Measurements from ENCODE around the gene NKX2-4. TPM values are rescaled to one million over a fixed set of nuclear protein-coding genes. Genes with fewer than 3 reads are reported as not detected.
"Not testable (repeated sequence)": the region's sequence is repeated elsewhere in the genome, so short reads cannot be mapped to it uniquely, and the experiment has no call there.

NKX2-4 gene
- not detected for polyA plus RNA-seq
- long read RNA-seq, donor 1 = 0 reads
- long read RNA-seq, donor 2 = 0 reads
- long read RNA-seq, donor 3 = 0 reads
- long read RNA-seq, donor 4 = 0 reads
- long read RNA-seq, donor 5 = 0 reads
- long read RNA-seq, donor 6 = 0 reads
- long read RNA-seq, donor 7 = 0 reads
- long read RNA-seq, donor 8 = 0 reads
- long read RNA-seq, donor 9 = 0 reads
- long read RNA-seq, donor 10 = 0 reads
- long read RNA-seq, donor 11 = 0 reads

- Histone ChIP-seq H3K4me1 (ENCODE audit: control insufficient read depth, insufficient read depth, low read length) (no peaks in the 10 kb centered on the region), H3K27ac (ENCODE audit: low read length) (no peak within 1 kb of the TSS), H3K4me3 (ENCODE audit: low read length) (no peak within 1 kb of the TSS), H3K27me3 (ENCODE audit: control insufficient read depth, insufficient read depth, low read length) (peaks cover 76% of the 10 kb centered on the region), H3K9me3 (ENCODE audit: control insufficient read depth, low read depth, low read length) (no peaks in the 10 kb centered on the region), H3K36me3 (ENCODE audit: control insufficient read depth, insufficient read depth, low read length) (no peaks in the 10 kb centered on the region)
- no CpG with 5 or more reads among the region's 57 CpGs for WGBS (ENCODE audit: insufficient coverage, low lambda C conversion rate)
- DNase-seq = no peak
These were observed at the start of gene NKX2-4 for GRCh38 chr20:21397341-21398108. TSS of gene NKX2-4 (minus strand) at chr20:21397526. CDS start at chr20:21397399, 127 bp downstream.

GRCh38 chr20:21437816-21438215 is 40.5 kb upstream of the NKX2-4 start:
- DNase-seq = no peak
- Histone ChIP-seq H3K36me3 (ENCODE audit: control insufficient read depth, insufficient read depth, low read length) (no peaks in the 10 kb centered on the region), H3K4me3 (ENCODE audit: low read length) (no peak overlapping the region), H3K27me3 (ENCODE audit: control insufficient read depth, insufficient read depth, low read length) (peaks cover 3% of the 10 kb centered on the region), H3K9me3 (ENCODE audit: control insufficient read depth, low read depth, low read length) (no peaks in the 10 kb centered on the region), H3K27ac (ENCODE audit: low read length) (no peak overlapping the region), H3K4me1 (ENCODE audit: control insufficient read depth, insufficient read depth, low read length) (no peaks in the 10 kb centered on the region)
- WGBS (ENCODE audit: insufficient coverage, low lambda C conversion rate) = no CpG with 5 or more reads among the region's 2 CpGs

GRCh38 chr20:21437248-21437647 is 39.9 kb upstream of the NKX2-4 start:
- Histone ChIP-seq H3K4me1 (ENCODE audit: control insufficient read depth, insufficient read depth, low read length) (no peaks in the 10 kb centered on the region), H3K27me3 (ENCODE audit: control insufficient read depth, insufficient read depth, low read length) (peaks cover 3% of the 10 kb centered on the region), H3K36me3 (ENCODE audit: control insufficient read depth, insufficient read depth, low read length) (no peaks in the 10 kb centered on the region), H3K27ac (ENCODE audit: low read length) (no peak overlapping the region), H3K4me3 (ENCODE audit: low read length) (no peak overlapping the region), H3K9me3 (ENCODE audit: control insufficient read depth, low read depth, low read length) (no peaks in the 10 kb centered on the region)
- DNase-seq = no peak
- 100% methylated on average over 1 of the region's 1 CpG for WGBS (ENCODE audit: insufficient coverage, low lambda C conversion rate)

GRCh38 chr20:21436205-21436604 is 38.9 kb upstream of the NKX2-4 start:
- no peak for DNase-seq
- Histone ChIP-seq H3K9me3 (ENCODE audit: control insufficient read depth, low read depth, low read length) (no peaks in the 10 kb centered on the region), H3K27me3 (ENCODE audit: control insufficient read depth, insufficient read depth, low read length) (peaks cover 3% of the 10 kb centered on the region), H3K4me3 (ENCODE audit: low read length) (no peak overlapping the region), H3K4me1 (ENCODE audit: control insufficient read depth, insufficient read depth, low read length) (no peaks in the 10 kb centered on the region), H3K36me3 (ENCODE audit: control insufficient read depth, insufficient read depth, low read length) (no peaks in the 10 kb centered on the region), H3K27ac (ENCODE audit: low read length) (no peak overlapping the region)
- WGBS (ENCODE audit: insufficient coverage, low lambda C conversion rate) = no CpG with 5 or more reads among the region's 4 CpGs

GRCh38 chr20:21435576-21435975 is 38.2 kb upstream of the NKX2-4 start:
- WGBS (ENCODE audit: insufficient coverage, low lambda C conversion rate) = no CpG with 5 or more reads among the region's 3 CpGs

GRCh38 chr20:21433329-21433890 is 36.1 kb upstream of the NKX2-4 start:
- Histone ChIP-seq H3K4me3 (ENCODE audit: low read length) (no peak overlapping the region), H3K27ac (ENCODE audit: low read length) (no peak overlapping the region), H3K9me3 (ENCODE audit: control insufficient read depth, low read depth, low read length) (no peaks in the 10 kb centered on the region), H3K4me1 (ENCODE audit: control insufficient read depth, insufficient read depth, low read length) (no peaks in the 10 kb centered on the region), H3K36me3 (ENCODE audit: control insufficient read depth, insufficient read depth, low read length) (no peaks in the 10 kb centered on the region), H3K27me3 (ENCODE audit: control insufficient read depth, insufficient read depth, low read length) (peaks cover 3% of the 10 kb centered on the region)
- no peak for DNase-seq
- 33% methylated on average over 1 of the region's 2 CpGs for WGBS (ENCODE audit: insufficient coverage, low lambda C conversion rate)

More at GRCh38 chr20:21435576-21435975, 38.2 kb upstream of the NKX2-4 start:
- H3K4me3 ChIP-seq (ENCODE audit: low read length) = no peak overlapping the region
- H3K9me3 ChIP-seq (ENCODE audit: control insufficient read depth, low read depth, low read length) = no peaks in the 10 kb centered on the region
- H3K4me1 ChIP-seq (ENCODE audit: control insufficient read depth, insufficient read depth, low read length) = no peaks in the 10 kb centered on the region
- no peak overlapping the region for H3K27ac ChIP-seq (ENCODE audit: low read length)
- no peak for DNase-seq
- H3K27me3 ChIP-seq (ENCODE audit: control insufficient read depth, insufficient read depth, low read length) = peaks cover 3% of the 10 kb centered on the region
- H3K36me3 ChIP-seq (ENCODE audit: control insufficient read depth, insufficient read depth, low read length) = no peaks in the 10 kb centered on the region

GRCh38 chr20:21432911-21433310 is 35.6 kb upstream of the NKX2-4 start:
- Histone ChIP-seq H3K27ac (ENCODE audit: low read length) (no peak overlapping the region), H3K4me1 (ENCODE audit: control insufficient read depth, insufficient read depth, low read length) (no peaks in the 10 kb centered on the region), H3K36me3 (ENCODE audit: control insufficient read depth, insufficient read depth, low read length) (no peaks in the 10 kb centered on the region), H3K4me3 (ENCODE audit: low read length) (no peak overlapping the region), H3K27me3 (ENCODE audit: control insufficient read depth, insufficient read depth, low read length) (peaks cover 3% of the 10 kb centered on the region), H3K9me3 (ENCODE audit: control insufficient read depth, low read depth, low read length) (no peaks in the 10 kb centered on the region)
- no peak for DNase-seq
- 100% methylated on average over 3 of the region's 4 CpGs for WGBS (ENCODE audit: insufficient coverage, low lambda C conversion rate)

GRCh38 chr20:21430020-21430419 is 32.7 kb upstream of the NKX2-4 start:
- no CpG with 5 or more reads among the region's 3 CpGs for WGBS (ENCODE audit: insufficient coverage, low lambda C conversion rate)
- H3K36me3 ChIP-seq (ENCODE audit: control insufficient read depth, insufficient read depth, low read length) = no peaks in the 10 kb centered on the region
- no peaks in the 10 kb centered on the region for H3K9me3 ChIP-seq (ENCODE audit: control insufficient read depth, low read depth, low read length)
- DNase-seq = no peak
- H3K27ac ChIP-seq (ENCODE audit: low read length) = no peak overlapping the region
- peaks cover 3% of the 10 kb centered on the region for H3K27me3 ChIP-seq (ENCODE audit: control insufficient read depth, insufficient read depth, low read length)
- no peak overlapping the region for H3K4me3 ChIP-seq (ENCODE audit: low read length)
- H3K4me1 ChIP-seq (ENCODE audit: control insufficient read depth, insufficient read depth, low read length) = no peaks in the 10 kb centered on the region

GRCh38 chr20:21424846-21425245 is 27.5 kb upstream of the NKX2-4 start:
- Histone ChIP-seq H3K36me3 (ENCODE audit: control insufficient read depth, insufficient read depth, low read length) (no peaks in the 10 kb centered on the region), H3K27me3 (ENCODE audit: control insufficient read depth, insufficient read depth, low read length) (no peaks in the 10 kb centered on the region), H3K9me3 (ENCODE audit: control insufficient read depth, low read depth, low read length) (no peaks in the 10 kb centered on the region), H3K4me1 (ENCODE audit: control insufficient read depth, insufficient read depth, low read length) (no peaks in the 10 kb centered on the region), H3K27ac (ENCODE audit: low read length) (no peak overlapping the region), H3K4me3 (ENCODE audit: low read length) (no peak overlapping the region)
- DNase-seq = no peak
- WGBS (ENCODE audit: insufficient coverage, low lambda C conversion rate) = 96% methylated on average over 2 of the region's 4 CpGs

- no CpG with 5 or more reads among the region's 1 CpG for WGBS (ENCODE audit: insufficient coverage, low lambda C conversion rate)
- DNase-seq; H3K4me1 ChIP-seq (ENCODE audit: control insufficient read depth, insufficient read depth, low read length); H3K9me3 ChIP-seq (ENCODE audit: control insufficient read depth, low read depth, low read length); H3K4me3 ChIP-seq (ENCODE audit: low read length); H3K27ac ChIP-seq (ENCODE audit: low read length); H3K27me3 ChIP-seq (ENCODE audit: control insufficient read depth, insufficient read depth, low read length); H3K36me3 ChIP-seq (ENCODE audit: control insufficient read depth, insufficient read depth, low read length): not testable (repeated sequence)
These were observed 26.4 kb upstream of the NKX2-4 start for GRCh38 chr20:21423712-21424111.

All from large intestine (tissue), 12 donors.